Epithelial cell of esophagus (primary cell): ENCODE results near the gene AKT1S1.

ENCODE experiments used
- DNase-seq: peaks from one replicate; pipeline ENCODE4 v3.0.0; 2010; ENCODE audit warnings: low read depth
- H3K4me3 ChIP-seq: 2 replicates; pipeline ENCODE4 v1.5.1; 2011; ENCODE audit warnings: mild to moderate bottlenecking, low read length, control low read depth
- CTCF ChIP-seq: IDR thresholded peaks from 2 replicates; pipeline ENCODE4 v1.5.1; 2011; ENCODE audit warnings: low read depth, mild to moderate bottlenecking, low read length, control low read depth, inconsistent platforms; ENCODE audit not compliant: insufficient read depth; ENCODE audit errors: missing control alignments

AKT1S1 gene

GRCh38 chr19:49863935-49864320, 13.2 kb downstream of the AKT1S1 start:
- no peak for DNase-seq
- H3K4me3 ChIP-seq: no peak overlapping the region
- TF ChIP-seq CTCF: no peak

GRCh38 chr19:49863254-49863934, 13.8 kb downstream of the AKT1S1 start:
- H3K4me3 ChIP-seq: no peak overlapping the region
- no peak for TF ChIP-seq CTCF
- DNase-seq: no peak

GRCh38 chr19:49862391-49863253, 14.5 kb downstream of the AKT1S1 start:
- no peak overlapping the region for H3K4me3 ChIP-seq
- peak; percentile 20 for TF ChIP-seq CTCF
- DNase-seq: no peak

- no peak for TF ChIP-seq CTCF
- no peak overlapping the region for H3K4me3 ChIP-seq
- DNase-seq: peak; percentile 24
These were observed 15.4 kb downstream of the AKT1S1 start for GRCh38 chr19:49861541-49862378.

GRCh38 chr19:49861107-49861506, 16.0 kb downstream of the AKT1S1 start:
- H3K4me3 ChIP-seq: no peak overlapping the region
- DNase-seq: peak; percentile 47
- TF ChIP-seq CTCF: no peak

GRCh38 chr19:49860336-49861102, 16.6 kb downstream of the AKT1S1 start:
- TF ChIP-seq CTCF: no peak
- no peak overlapping the region for H3K4me3 ChIP-seq
- DNase-seq: no peak
